Kidney epithelial cell (primary cell): ENCODE data around the gene ARL5B. TPM values are rescaled to one million over a fixed set of nuclear protein-coding genes. Genes with fewer than 3 reads are reported as not detected.
A peak's percentile ranks its signal among the peaks of the same experiment; 100 is the strongest.

Experiments
- DNase-seq: peaks from one replicate; pipeline ENCODE4 v3.0.0-alpha.2; 2010; ENCODE audit warnings: low read depth
- H3K27me3 ChIP-seq: 2 replicates; pipeline ENCODE4 v1.6.0; 2011; ENCODE audit warnings: low read length; ENCODE audit not compliant: control insufficient read depth, insufficient read depth
- H3K36me3 ChIP-seq: 2 replicates; pipeline ENCODE4 v1.5.1; 2011; ENCODE audit warnings: low read length; ENCODE audit not compliant: control insufficient read depth, insufficient read depth
- H3K4me3 ChIP-seq: 2 replicates; pipeline ENCODE4 v1.5.1; 2011; ENCODE audit warnings: low read depth, mild to moderate bottlenecking, control low read depth, low read length
- total RNA-seq: library from RNA; depleted of rRNA; stranded (reverse); fragments of >200 nt; gene quantifications from 2 replicates; pipeline ENCODE4 v1.2.3, GENCODE V29; 2015
- TF ChIP-seq, protein P1 (sequence below): IDR thresholded peaks from 2 replicates; pipeline ENCODE4 v1.5.1; 2011; ENCODE audit warnings: mild to moderate bottlenecking, moderate library complexity, low read length, control low read depth, inconsistent platforms; ENCODE audit not compliant: insufficient read depth, poor library complexity, severe bottlenecking

ARL5B gene
- total RNA-seq, 1 donor from 2014 or later: 30.3 TPM

GRCh38 chr10:18685555-18685954 is 26.3 kb downstream of the ARL5B start:
- TF ChIP-seq, protein P1, sequence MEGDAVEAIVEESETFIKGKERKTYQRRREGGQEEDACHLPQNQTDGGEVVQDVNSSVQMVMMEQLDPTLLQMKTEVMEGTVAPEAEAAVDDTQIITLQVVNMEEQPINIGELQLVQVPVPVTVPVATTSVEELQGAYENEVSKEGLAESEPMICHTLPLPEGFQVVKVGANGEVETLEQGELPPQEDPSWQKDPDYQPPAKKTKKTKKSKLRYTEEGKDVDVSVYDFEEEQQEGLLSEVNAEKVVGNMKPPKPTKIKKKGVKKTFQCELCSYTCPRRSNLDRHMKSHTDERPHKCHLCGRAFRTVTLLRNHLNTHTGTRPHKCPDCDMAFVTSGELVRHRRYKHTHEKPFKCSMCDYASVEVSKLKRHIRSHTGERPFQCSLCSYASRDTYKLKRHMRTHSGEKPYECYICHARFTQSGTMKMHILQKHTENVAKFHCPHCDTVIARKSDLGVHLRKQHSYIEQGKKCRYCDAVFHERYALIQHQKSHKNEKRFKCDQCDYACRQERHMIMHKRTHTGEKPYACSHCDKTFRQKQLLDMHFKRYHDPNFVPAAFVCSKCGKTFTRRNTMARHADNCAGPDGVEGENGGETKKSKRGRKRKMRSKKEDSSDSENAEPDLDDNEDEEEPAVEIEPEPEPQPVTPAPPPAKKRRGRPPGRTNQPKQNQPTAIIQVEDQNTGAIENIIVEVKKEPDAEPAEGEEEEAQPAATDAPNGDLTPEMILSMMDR: no peak
- no peak for DNase-seq
- Histone ChIP-seq H3K27me3 (no peaks in the 10 kb centered on the region), H3K4me3 (no peak overlapping the region), H3K36me3 (no peaks in the 10 kb centered on the region)

GRCh38 chr10:18687195-18687594 is 28.0 kb downstream of the ARL5B start:
- no peak for DNase-seq

DNA sequence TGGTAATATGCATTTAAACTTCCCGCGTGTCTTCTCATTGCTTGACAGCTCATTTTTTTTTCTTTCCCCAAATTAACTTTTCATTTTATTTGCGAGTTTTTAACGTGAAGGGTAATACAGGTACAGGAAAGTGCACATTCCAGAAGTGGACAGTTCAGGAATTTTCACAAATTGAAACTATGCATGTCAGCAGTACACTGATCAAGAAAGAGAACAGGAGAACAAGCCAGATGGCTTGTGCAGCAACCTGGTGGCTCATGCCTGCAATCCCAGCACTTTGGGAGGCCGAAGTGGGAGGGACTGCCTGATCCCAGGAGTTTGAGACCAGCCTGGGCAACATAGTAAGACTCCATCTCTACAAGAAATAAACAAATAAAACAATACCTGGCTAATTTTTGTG is 28.5 kb downstream of the ARL5B start:
- Histone ChIP-seq H3K4me3 (no peak overlapping the region), H3K27me3 (no peaks in the 10 kb centered on the region), H3K36me3 (no peaks in the 10 kb centered on the region)
- DNase-seq: no peak
- TF ChIP-seq, protein P1: no peak

More at GRCh38 chr10:18687195-18687594, 28.0 kb downstream of the ARL5B start:
- TF ChIP-seq, protein P1: no peak
- Histone ChIP-seq H3K27me3 (no peaks in the 10 kb centered on the region), H3K36me3 (no peaks in the 10 kb centered on the region), H3K4me3 (no peak overlapping the region)

GRCh38 chr10:18689498-18689897 is 30.3 kb downstream of the ARL5B start:
- H3K4me3 ChIP-seq: no peak overlapping the region
- H3K27me3 ChIP-seq: no peaks in the 10 kb centered on the region
- H3K36me3 ChIP-seq: no peaks in the 10 kb centered on the region
- no peak for DNase-seq
- TF ChIP-seq, protein P1: peak; percentile 34

GRCh38 chr10:18690541-18690940 is 31.3 kb downstream of the ARL5B start:
- H3K4me3 ChIP-seq: no peak overlapping the region
- no peaks in the 10 kb centered on the region for H3K36me3 ChIP-seq
- no peaks in the 10 kb centered on the region for H3K27me3 ChIP-seq
- DNase-seq: no peak
- TF ChIP-seq, protein P1: no peak
